Measurements from ENCODE around the gene DLGAP5.

The DLGAP5 gene

GRCh38 chr14:55115861-55116245 is 75.5 kb downstream of the DLGAP5 start:
- in situ Hi-C loops (cut with HindIII; ENCODE audit: low sequenced_read_pairs) = no loop called here

GRCh38 chr14:55115460-55115859 is 75.9 kb downstream of the DLGAP5 start:
- in situ Hi-C loops (cut with HindIII; ENCODE audit: low sequenced_read_pairs) = no loop called here

GRCh38 chr14:55114720-55115119 is 76.7 kb downstream of the DLGAP5 start:
- in situ Hi-C loops (cut with HindIII; ENCODE audit: low sequenced_read_pairs) = no loop called here

GRCh38 chr14:55111122-55111708 is 80.2 kb downstream of the DLGAP5 start:
- in situ Hi-C loops (cut with HindIII; ENCODE audit: low sequenced_read_pairs) = no loop called here

- in situ Hi-C loops (cut with HindIII; ENCODE audit: low sequenced_read_pairs) = no loop called here
These were observed 81.5 kb downstream of the DLGAP5 start for GRCh38 chr14:55109836-55110235.

GRCh38 chr14:55107766-55108554 is 83.4 kb downstream of the DLGAP5 start:
- in situ Hi-C loops (cut with HindIII; ENCODE audit: low sequenced_read_pairs) = no loop called here

GRCh38 chr14:55105991-55106390 is 85.4 kb downstream of the DLGAP5 start:
- in situ Hi-C loops (cut with HindIII; ENCODE audit: low sequenced_read_pairs) = no loop called here

- in situ Hi-C loops (cut with HindIII; ENCODE audit: low sequenced_read_pairs) = no loop called here
These were observed 87.1 kb downstream of the DLGAP5 start for GRCh38 chr14:55103971-55104954.

GRCh38 chr14:55103005-55103640 is 88.3 kb downstream of the DLGAP5 start:
- in situ Hi-C loops (cut with HindIII; ENCODE audit: low sequenced_read_pairs) = no loop called here

GRCh38 chr14:55102141-55102621 is 89.2 kb downstream of the DLGAP5 start:
- in situ Hi-C loops (cut with HindIII; ENCODE audit: low sequenced_read_pairs) = no loop called here

- in situ Hi-C loops (cut with HindIII; ENCODE audit: low sequenced_read_pairs) = no loop called here
These were observed 89.7 kb downstream of the DLGAP5 start for GRCh38 chr14:55101698-55102097.

- in situ Hi-C loops (cut with HindIII; ENCODE audit: low sequenced_read_pairs) = no loop called here
These were observed 91.6 kb downstream of the DLGAP5 start for GRCh38 chr14:55099756-55100155.

- in situ Hi-C loops (cut with HindIII; ENCODE audit: low sequenced_read_pairs) = no loop called here
These were observed 92.9 kb downstream of the DLGAP5 start for GRCh38 chr14:55098561-55098898.

Data from endothelial cell of hepatic sinusoid (primary cell).